Caco-2 (cell line): ENCODE measurements around the gene USP32. TPM values are rescaled to one million over a fixed set of nuclear protein-coding genes. Genes with fewer than 3 reads are reported as not detected.
"Not testable (repeated sequence)": the region's sequence is repeated elsewhere in the genome, so short reads cannot be mapped to it uniquely, and the experiment has no call there.

Experiments used
- BruUV-seq: library from RNA; stranded (reverse); fragments of 400-500 nt; replicated peaks from 2 replicates; lab custom pipeline; 2021; lab: Mats Ljungman, UMichigan
- CTCF ChIA-PET: fragments of 300-600 bp; sonication (Branson Sonifier 250); formaldehyde crosslinking; loops from one replicate; lab custom pipeline; 2022; ENCODE audit warnings: antibody characterized with exemption; lab: Charles Lee
- POLR2A ChIA-PET: fragments of 300-600 bp; sonication (Branson Sonifier 250); formaldehyde crosslinking; loops from one replicate; lab custom pipeline; 2022; ENCODE audit warnings: antibody characterized with exemption; lab: Charles Lee
- DNase-seq, 2 experiments: peaks; one replicate each; pipeline versions ENCODE4 v3.0.0 to v3.0.0-alpha.2; 2020 to 2022
- H3K27me3 ChIP-seq: replicated peaks from 2 replicates; pipeline ENCODE4 v1.6.0; 2011; ENCODE audit warnings: low read length; ENCODE audit not compliant: control insufficient read depth, insufficient read depth
- H3K36me3 ChIP-seq: 2 replicates; pipeline ENCODE4 v1.5.1; 2011; ENCODE audit warnings: low read length; ENCODE audit not compliant: control insufficient read depth, insufficient read depth
- H3K4me1 ChIP-seq: fragments of 250-450 bp; sonication (Bioruptor Pico); 2 replicates; pipeline ENCODE4 v1.5.1; 2020; ENCODE audit warnings: mild to moderate bottlenecking
- H3K4me3 ChIP-seq: 2 replicates; pipeline ENCODE4 v1.5.1; 2011; ENCODE audit warnings: low read depth, mild to moderate bottlenecking, control low read depth, low read length
- H3K9me3 ChIP-seq: fragments of 250-450 bp; sonication (Bioruptor Pico); 2 replicates; pipeline ENCODE4 v1.5.1; 2020; ENCODE audit warnings: mild to moderate bottlenecking, moderate library complexity
- H3K27ac Mint-ChIP-seq: one replicate; pipeline ENCODE4 v1.8.0; 2022; ENCODE audit warnings: mixed read lengths; ENCODE audit not compliant: unreplicated experiment
- H3K27me3 Mint-ChIP-seq: one replicate; pipeline ENCODE4 v1.8.0; 2022; ENCODE audit warnings: mixed read lengths; ENCODE audit not compliant: insufficient read depth, unreplicated experiment
- H3K36me3 Mint-ChIP-seq: one replicate; pipeline ENCODE4 v1.8.0; 2022; ENCODE audit warnings: mild to moderate bottlenecking, mixed read lengths; ENCODE audit not compliant: insufficient read depth, unreplicated experiment
- H3K4me1 Mint-ChIP-seq: one replicate; pipeline ENCODE4 v1.8.0; 2022; ENCODE audit warnings: low read depth, mixed read lengths; ENCODE audit not compliant: unreplicated experiment
- H3K4me3 Mint-ChIP-seq: one replicate; pipeline ENCODE4 v1.8.0; 2022; ENCODE audit warnings: mild to moderate bottlenecking, moderate library complexity, mixed read lengths; ENCODE audit not compliant: unreplicated experiment
- H3K9me3 Mint-ChIP-seq: one replicate; pipeline ENCODE4 v1.8.0; 2022; ENCODE audit warnings: mixed read lengths; ENCODE audit not compliant: unreplicated experiment
- CTCF ChIP-seq, 2 experiments: fragments of 200-600 bp in 1 of 2; IDR thresholded peaks; 1 replicate in 1 of 2; 2 replicates in 1 of 2; pipeline versions ENCODE4 v1.5.1 to v1.8.0; 2011 to 2022; ENCODE audit warnings: antibody characterized with exemption in 1 of 2, control low read depth in 1 of 2, inconsistent platforms in 1 of 2, low read depth in 1 of 2, low read length in 1 of 2, mild to moderate bottlenecking in 1 of 2, moderate library complexity in 1 of 2; ENCODE audit not compliant: insufficient read depth in 1 of 2, severe bottlenecking in 1 of 2, unreplicated experiment in 1 of 2
- intact Hi-C: fragments of 100-400 bp; cut with micrococcal nuclease; formaldehyde crosslinking; loops from one replicate; pipeline ENCODE4 v1.10.0; 2022; ENCODE audit not compliant: unreplicated experiment
- total RNA-seq: library from RNA; stranded (reverse); gene quantifications from 2 replicates; pipeline ENCODE4 v1.2.3, GENCODE V29; 2022

Gene USP32
- total RNA-seq, 1 experiment from 2014 or later: 53.3 TPM

GRCh38 chr17:60387666-60388065, 4.3 kb downstream of the USP32 start:
- TF ChIP-seq CTCF (IDR thresholded peaks at IDR 0.05; ENCODE audit: insufficient read depth in 1 of 2, low read depth in 1 of 2, low read length in 1 of 2, severe bottlenecking in 1 of 2, unreplicated experiment in 1 of 2): no peak
- Mint-ChIP-seq H3K4me1 (peaks cover 39% of the 10 kb centered on the region), H3K9me3 (no peaks in the 10 kb centered on the region), H3K36me3 (peaks cover 19% of the 10 kb centered on the region), H3K4me3 (no peak overlapping the region), H3K27me3 (no peaks in the 10 kb centered on the region), H3K27ac (no peak overlapping the region)
- Histone ChIP-seq H3K9me3 (no peaks in the 10 kb centered on the region), H3K4me3 (no peak overlapping the region), H3K27me3 (no peaks in the 10 kb centered on the region), H3K4me1 (peaks cover 18% of the 10 kb centered on the region), H3K36me3 (no peaks in the 10 kb centered on the region)
- no TSS peak for BruUV-seq
- ChIA-PET POLR2A (no interaction called here), CTCF (no interaction called here)
- DNase-seq: no peak
- intact Hi-C loops: no loop called here

- Mint-ChIP-seq H3K9me3 (no peaks in the 10 kb centered on the region), H3K27ac (peak overlapping the region; percentile 15), H3K4me3 (no peak overlapping the region), H3K36me3 (peaks cover 10% of the 10 kb centered on the region), H3K27me3 (no peaks in the 10 kb centered on the region), H3K4me1 (peaks cover 39% of the 10 kb centered on the region)
- intact Hi-C loops: no loop called here
- no TSS peak for BruUV-seq
- no peak overlapping the region for H3K4me3 ChIP-seq
- no peaks in the 10 kb centered on the region for H3K27me3 ChIP-seq
- H3K9me3 ChIP-seq: no peaks in the 10 kb centered on the region
- POLR2A ChIA-PET: no interaction called here
- DNase-seq: no peak
- CTCF ChIA-PET: interaction anchor here (0.6 kb wide), 1 partner anchor 30 kb away, joined by 3 read pairs; no protein-coding TSS in a partner anchor
- TF ChIP-seq CTCF (IDR thresholded peaks at IDR 0.05; ENCODE audit: insufficient read depth in 1 of 2, low read depth in 1 of 2, low read length in 1 of 2, severe bottlenecking in 1 of 2, unreplicated experiment in 1 of 2): no peak
- peaks cover 19% of the 10 kb centered on the region for H3K4me1 ChIP-seq
- H3K36me3 ChIP-seq: no peaks in the 10 kb centered on the region
Measured at GRCh38 chr17:60386147-60387058, 5.5 kb downstream of the USP32 start.

GRCh38 chr17:60384921-60385320, 7.0 kb downstream of the USP32 start:
- H3K36me3 Mint-ChIP-seq, H3K9me3 Mint-ChIP-seq, DNase-seq, H3K4me3 Mint-ChIP-seq, H3K9me3 ChIP-seq, intact Hi-C loops, POLR2A ChIA-PET, H3K4me3 ChIP-seq, BruUV-seq, H3K36me3 ChIP-seq, H3K27me3 Mint-ChIP-seq, CTCF ChIA-PET, H3K27me3 ChIP-seq: not testable (repeated sequence)
- peaks cover 11% of the 10 kb centered on the region for H3K4me1 ChIP-seq
- H3K27ac Mint-ChIP-seq: peak overlapping the region; percentile 15
- peaks cover 29% of the 10 kb centered on the region for H3K4me1 Mint-ChIP-seq
